ENCODE results near the gene XRN2. TPM values are rescaled to one million over a fixed set of nuclear protein-coding genes. Genes with fewer than 3 reads are reported as not detected.
"Not testable (repeated sequence)": the region's sequence is repeated elsewhere in the genome, so short reads cannot be mapped to it uniquely, and the experiment has no call there.

XRN2 gene
- total RNA-seq, 1 experiment from 2014 or later = 118 TPM

DNA sequence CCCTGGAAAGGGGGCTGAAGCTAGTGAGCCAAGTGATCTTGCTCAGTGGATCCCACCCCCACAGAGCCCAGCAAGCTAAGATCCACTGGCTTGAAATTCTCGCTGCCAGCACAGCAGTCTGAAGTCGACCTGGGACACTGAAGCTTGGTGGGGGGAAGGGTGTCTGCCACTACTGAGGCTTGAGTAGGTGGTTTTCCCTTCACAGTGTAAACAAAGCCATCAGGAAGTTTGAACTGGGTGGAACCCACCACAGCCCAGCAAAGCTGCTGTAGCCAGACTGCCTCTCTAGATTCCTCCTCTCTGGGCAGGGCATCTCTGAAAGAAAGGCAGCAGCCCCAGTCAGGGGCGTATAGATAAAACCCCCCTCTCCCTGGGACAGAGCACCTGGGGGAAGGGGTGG, 110.9 kb downstream of the XRN2 start:
- not testable (repeated sequence) for DNase-seq (ENCODE audit: low read depth)

DNA sequence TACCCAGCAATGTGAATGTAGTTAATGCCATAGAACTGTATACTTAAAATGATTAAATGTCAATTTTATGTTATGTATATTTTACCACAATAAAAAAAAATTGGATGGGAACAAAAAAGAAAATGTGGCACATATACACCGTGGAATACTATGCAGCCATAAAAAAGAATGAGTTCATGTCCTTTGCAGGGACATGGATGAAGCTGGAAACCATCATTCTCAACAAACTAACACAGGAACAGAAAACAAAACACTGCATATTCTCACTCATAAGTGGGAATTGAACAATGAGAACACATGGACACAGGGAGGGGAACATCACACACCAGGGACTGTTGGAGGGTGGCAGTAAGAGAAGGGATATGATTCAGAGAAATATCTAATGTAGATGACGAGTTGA, 116.0 kb downstream of the XRN2 start:
- DNase-seq (ENCODE audit: low read depth) = not testable (repeated sequence)

DNA sequence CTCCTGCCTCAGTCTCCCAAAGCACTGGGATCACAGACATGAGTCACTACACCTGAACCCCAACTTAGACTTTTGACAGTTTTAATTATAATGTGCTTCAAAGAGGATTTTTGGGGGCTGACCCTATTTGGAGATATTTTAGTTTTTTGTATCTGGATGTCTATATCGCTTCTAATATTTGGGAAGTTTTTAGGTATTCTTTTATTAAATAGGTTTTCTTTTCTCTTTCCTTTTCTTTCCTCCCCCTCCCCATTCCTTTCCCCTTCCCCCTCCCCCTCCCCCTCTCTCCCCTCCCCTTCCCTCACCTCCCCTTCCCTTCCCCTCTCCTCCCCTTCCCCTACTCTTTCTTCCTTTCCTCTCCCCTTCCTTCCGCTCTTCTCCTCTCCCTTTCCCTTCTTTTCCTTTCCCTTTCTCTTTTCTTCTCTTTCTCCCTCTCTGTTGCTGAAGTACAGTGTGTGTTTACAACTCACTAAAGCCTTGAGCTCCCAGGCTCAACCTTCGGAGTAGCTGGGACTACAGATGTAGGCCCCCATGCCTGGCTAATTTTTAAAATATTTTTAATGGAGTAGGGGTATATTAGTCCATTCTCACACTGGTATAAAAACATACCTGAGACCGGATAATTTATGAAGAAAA, 118.6 kb downstream of the XRN2 start:
- DNase-seq (ENCODE audit: low read depth) = no peak

DNA sequence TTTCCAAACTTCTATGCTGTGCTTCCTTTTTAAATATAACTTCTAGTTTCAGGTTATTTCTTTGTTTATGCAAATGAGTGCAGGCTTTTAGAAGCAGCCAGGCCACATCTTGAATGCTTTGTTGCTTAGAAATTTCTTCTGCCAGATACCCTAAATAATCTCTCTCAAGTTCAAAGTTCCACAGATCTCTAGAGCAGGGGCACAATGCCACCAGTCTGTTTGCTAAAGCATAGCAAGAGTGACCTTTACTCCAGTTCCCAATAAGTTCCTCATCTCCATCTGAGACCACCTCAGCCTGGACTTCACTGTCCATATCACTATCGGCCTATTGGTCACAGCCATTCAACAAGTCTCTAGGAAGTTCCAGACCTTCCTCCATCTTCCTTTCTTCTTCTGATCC, 120.6 kb downstream of the XRN2 start:
- not testable (repeated sequence) for DNase-seq (ENCODE audit: low read depth)

DNA sequence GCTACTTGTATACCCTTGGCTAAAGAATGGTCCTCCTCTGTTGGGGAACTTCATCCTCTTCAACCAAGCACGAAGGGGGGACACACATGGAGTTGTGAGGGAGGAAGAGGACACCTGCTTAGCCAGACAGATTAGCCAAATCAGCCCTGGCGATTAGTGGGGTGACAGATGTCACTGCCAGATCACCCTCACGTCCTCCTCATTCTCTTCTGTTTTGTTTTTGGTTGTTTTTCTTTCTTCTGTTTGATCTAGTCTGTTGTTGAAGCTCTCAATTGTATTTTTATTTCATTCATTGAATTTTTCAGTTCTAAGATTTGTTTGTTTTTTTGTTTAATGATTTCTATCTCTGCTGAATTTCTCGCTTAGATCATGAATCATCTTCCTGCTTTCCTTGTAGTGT, 121.7 kb downstream of the XRN2 start:
- DNase-seq (ENCODE audit: low read depth) = no peak

DNA sequence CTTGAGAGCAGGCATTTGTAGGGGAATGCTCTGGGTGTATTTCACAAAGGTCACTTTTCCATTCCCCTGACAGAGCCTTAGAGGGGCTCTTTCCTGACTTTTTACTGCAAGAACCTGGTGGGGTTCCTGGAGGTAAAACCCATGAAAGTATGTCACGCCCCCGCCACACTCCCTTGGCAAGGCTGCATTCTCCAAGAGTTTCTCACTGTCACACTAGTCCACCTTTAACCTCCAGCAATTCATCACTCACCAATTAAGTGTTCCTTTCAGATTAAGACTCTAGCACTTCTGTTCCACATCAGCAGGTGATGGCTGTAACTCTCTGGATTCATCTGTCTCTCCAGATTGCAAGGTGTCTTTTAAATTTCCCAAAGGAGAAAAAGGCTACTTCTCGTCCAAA, 126.9 kb downstream of the XRN2 start:
- no peak for DNase-seq (ENCODE audit: low read depth)

DNA sequence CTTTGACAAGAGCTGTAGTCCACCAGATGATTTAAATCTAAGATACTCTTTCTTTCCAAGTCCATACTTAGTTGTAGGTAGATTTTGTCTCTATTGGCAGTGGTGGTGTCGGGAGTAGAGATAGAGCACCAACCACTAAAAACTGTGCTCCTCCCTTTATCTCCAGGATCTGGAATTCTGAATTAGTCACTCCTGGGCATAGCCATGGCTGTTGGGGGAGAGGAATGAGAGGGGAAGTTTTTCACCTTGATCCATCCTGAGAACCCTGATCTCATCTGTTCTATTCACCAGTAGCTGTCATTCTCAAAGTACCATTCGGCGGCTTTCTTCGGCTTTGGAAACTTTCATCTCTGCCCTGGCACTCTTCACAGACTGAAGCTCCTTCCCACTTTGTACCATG, 129.8 kb downstream of the XRN2 start:
- peak; percentile 61 for DNase-seq (ENCODE audit: low read depth)

DNA sequence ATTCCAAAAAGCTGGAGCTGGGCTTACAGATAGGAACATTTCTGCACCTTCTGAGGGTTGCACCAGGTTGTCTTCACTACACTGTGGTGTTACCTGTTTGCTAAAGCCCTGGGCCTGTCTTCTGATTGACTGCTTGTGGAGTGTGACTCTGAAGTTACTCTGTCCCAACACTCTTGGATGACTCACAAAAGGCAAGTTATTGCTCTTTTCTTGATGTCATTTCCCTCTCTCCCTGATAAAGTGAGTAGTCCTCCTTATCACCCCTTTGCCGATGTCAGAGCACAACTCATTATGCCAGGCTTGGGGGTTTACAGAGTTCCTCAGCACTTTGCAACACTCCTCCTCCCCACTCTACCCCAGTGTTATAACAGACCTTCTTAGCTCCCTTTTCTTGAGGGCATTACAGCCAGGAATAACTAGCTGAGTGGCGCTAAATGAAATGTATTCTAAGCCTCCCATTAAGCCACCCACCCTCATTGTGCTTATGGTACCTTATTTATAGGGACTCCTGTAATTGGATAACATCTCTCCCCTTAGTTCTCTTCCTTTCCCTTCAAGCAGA, 130.3 kb downstream of the XRN2 start:
- DNase-seq (ENCODE audit: low read depth) = peak; percentile 86

DNA sequence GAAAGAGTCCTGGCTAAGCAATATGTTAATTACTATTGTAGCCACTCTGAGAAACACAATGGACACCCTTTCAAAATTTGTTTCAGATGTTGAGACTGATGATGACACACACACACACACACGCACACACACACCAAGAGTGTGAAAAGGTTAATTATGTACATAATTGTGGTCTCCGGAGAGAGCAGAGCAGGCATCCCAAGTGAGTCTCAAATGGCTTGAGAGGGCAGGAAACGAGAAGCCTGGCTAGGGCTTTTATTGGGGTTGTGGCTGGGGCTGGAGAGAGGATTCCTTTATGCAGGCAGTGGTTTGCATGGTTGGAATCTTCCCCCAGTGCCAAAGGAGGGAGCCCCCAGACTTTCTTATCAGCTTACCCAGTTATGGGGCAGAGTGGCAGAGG, 132.4 kb downstream of the XRN2 start:
- no peak for DNase-seq (ENCODE audit: low read depth)

DNA sequence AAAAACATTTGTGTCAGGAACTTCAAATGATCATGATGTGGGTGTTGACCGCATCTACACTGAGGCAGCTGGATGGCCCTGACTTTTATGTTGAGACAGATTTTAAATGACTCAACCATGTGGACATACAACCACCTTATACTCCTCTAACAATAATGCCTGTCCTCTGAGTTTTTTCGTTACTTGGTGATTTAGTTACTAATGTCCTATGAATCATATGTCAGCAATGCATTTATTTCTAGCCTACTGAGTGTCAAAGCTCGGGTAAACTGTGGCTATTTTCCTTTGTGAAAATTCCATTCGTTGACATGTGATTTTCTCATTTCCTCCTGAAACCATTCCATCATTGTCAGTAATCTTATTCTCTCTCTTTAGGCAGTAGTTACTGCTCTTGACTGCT, 133.1 kb downstream of the XRN2 start:
- peak; percentile 97 for DNase-seq (ENCODE audit: low read depth)

DNA sequence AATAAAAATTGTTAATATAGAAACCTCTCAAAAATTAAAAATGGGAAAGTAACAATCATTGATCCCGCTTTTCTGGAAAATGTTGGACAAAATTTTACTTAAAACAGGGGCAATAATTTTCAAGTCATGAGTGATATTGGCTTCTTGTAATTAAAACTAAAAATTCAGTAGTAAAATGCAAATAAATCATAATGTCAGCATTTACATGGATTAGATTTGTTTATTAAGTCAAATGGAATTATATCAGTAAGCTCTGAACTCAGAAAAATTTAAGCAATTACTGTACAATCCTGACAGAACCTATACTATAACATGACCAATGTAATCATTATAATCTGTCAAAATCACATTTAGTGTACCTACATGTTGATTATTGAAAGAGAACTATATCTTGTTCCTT, 134.1 kb downstream of the XRN2 start:
- no peak for DNase-seq (ENCODE audit: low read depth)

DNA sequence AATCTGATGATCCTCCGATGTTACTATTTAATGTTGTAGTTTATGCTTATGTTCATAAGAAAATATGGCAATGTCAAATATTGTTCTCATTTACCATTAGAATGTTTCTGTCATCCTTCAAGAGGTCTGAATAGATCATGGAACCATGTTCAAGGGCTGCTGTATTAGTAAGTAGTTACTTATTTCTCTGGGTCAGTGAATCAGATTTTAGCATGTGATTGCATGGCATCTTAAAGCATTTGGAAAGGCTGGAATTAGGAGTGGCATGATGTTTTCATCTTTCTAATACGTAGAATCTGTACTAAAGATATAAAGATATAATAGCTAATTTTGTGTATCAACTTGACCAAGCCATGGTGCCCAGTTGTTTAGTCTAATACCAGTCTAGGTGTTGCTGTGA, 134.7 kb downstream of the XRN2 start:
- DNase-seq (ENCODE audit: low read depth) = no peak

Small RNA genes within 50 kb of the gene (small RNA-seq; reads per million reads assigned to genes)
- gene RN7SKP140 = not detected

Other genes with a start within 250 kb of the XRN2 start
- not detected in 2 replicates for gene LINC00237, start 197.0 kb upstream of the XRN2 start, total RNA-seq (2014; rRNA removed; shearing (Covaris generic))
- gene KIZ, start 177.2 kb upstream of the XRN2 start, total RNA-seq (2014; rRNA removed; shearing (Covaris generic)) = 6.7 and 8.5 TPM in 2 replicates
- gene NKX2-4, start 94.2 kb downstream of the XRN2 start, total RNA-seq (2014; rRNA removed; shearing (Covaris generic)) = 1.8 and 3.1 TPM in 2 replicates
- gene NKX2-2, start 210.7 kb downstream of the XRN2 start, total RNA-seq (2014; rRNA removed; shearing (Covaris generic)) = 0.13 TPM in 1 of 2 replicates, not detected in the other

Data from HT1080 (cell line).